GM21515 (cell line): ENCODE results near the gene DNAJA3.

ENCODE experiments used
- ATAC-seq: cut with Tn5 transposase; IDR thresholded peaks from one replicate; pipeline ENCODE4 v1.9.1; 2021; ENCODE audit not compliant: unreplicated experiment

The DNAJA3 gene

DNA sequence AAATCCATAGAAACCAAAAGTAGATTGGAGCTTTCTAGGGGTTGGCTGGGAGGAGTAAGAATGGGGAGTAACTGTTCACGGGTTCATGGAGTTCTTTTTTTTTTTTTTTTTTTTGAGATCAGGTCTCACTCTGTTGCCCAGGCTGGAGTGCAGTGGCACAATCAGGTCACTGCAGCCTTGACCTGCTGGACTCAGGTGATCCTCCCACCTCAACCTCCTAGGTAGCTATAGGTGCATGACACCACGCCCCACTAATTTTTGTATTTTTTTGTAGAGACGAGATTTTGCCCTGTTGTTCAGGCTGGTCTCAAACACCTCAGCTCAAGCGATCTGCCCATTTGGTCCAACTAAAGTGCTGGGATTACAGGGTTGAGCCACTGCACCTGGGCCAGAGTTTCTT lies 47.2 kb downstream of the DNAJA3 start:
- ATAC-seq: no peak

DNA sequence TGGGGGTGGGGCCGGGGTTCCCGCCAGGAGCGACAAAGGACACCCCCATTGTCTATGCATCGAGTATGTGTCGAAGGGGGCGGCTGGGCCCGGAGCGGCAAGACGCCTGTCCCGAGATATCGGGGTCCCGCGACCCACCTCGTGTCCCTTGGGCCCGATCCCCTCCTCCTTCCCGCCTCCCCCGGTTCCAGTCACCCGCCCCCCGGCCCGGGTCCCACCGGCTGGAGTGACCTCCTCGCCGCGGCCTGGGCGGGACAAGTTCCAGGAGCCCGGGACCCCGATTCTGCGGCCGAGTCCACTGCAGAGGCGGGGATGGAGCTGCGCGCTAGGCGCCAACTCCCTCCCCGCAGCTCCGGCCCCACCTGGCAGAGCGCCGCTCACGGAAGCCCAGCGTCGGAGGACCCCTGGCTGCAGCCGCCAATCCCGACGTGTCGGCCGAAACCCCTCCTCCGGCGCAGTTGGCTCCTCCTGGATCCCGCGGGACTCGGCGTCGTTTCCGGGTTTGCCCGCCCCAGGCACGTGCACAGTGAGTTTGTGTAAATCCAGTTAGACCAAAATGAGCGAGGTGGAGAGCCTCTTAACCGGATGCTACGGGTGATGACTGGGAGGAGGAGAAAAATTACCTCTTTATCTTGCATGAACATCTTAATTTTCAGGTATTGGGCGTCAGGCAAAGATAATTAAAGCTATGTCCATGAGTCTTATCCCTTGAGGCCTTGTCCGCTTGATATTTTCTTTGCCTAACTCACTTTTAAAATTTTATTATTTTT lies 48.7 kb downstream of the DNAJA3 start, which contains the start of gene NMRAL1:
Gene NMRAL1, minus strand, starts transcription at position 434 of the 770 bp plus-strand sequence. CDS start 493 bp downstream, outside the sequence.
- ATAC-seq: peak; percentile 45

DNA sequence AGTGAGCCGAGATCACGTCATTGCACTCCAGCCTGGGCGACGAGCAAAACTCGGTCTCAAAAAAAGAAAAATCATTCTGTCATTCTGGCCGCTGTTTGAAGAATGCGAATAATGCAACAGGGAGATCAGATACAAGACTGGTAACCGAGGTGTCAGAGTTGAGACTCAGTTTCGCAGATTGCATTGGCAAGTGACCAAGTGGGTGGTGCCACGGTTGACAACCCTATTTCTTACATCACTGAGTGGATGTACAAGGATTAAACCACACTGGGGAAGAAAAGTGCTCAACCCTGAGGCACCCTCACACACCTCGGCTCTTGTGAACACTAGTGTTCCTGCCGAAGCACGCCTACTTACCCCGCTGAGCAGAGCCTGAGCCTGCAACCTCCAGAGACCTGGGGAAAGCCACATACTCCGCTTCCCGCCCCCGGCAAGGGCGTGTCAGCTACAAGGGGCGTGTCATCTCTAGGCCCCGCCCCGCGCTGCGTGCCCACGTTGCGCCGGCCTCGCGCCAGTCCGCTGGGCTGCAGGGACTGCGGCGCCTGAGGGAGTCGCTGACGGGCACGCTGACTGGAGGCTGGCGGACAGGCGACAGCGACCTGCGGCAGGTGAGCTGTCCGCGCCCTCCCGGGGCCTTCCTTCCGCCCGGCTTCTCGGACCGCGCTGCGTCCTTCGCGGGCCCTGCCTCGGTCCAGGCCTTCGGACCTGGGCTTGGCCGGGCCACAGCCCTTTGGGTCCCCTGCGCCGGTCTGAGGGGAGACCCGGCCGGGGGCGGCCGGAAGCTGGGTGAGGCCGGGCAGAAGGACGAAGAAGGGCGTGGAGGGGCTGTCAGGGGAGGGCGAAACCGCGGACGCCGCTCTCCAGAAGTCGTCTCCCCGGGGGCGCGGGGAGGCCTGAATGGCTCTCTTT lies 50.5 kb downstream of the DNAJA3 start, which contains the start of gene HMOX2:
Gene HMOX2, plus strand, starts transcription at position 519 of the 909 bp plus-strand sequence. CDS start 29,127 bp downstream, outside the sequence.
- ATAC-seq: peak; percentile 75

DNA sequence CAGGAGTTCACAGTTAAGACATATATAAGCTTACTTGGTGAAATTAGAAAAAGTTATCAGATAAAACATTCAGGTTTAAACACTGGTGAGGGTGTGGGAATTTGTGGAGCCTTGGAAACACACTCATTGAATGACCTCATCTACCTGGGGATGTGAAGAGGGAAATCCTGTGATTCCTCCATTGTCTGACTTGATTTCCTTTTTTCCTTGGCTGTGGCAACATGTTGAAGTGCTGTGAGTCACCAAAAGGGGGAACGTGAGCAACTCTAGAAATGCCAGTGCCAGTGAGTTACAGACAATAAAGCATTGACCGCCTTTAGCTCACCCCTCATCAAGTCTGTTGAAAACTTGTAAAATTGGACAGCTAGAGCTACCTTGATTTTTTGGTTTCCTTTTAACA lies 52.3 kb downstream of the DNAJA3 start:
- no peak for ATAC-seq

DNA sequence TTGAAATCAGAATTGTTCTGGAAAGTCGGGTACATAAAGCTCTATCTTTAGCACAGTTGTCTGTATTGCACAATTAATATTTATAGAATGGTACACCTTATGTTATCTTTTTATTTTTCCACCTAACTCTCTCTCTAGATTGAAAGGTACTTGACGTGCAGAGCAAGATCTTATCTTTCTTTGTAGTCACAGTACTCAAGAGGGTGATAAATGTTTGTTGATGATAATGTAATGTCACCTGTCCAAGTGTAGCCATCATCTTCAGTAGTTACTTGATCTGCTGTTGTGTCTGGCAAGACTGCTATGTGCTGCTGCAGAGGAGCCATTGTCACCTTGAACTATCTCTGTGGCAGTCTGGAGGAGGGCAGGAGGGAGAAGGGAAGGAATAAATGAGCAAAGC lies 55.9 kb downstream of the DNAJA3 start:
- no peak for ATAC-seq

DNA sequence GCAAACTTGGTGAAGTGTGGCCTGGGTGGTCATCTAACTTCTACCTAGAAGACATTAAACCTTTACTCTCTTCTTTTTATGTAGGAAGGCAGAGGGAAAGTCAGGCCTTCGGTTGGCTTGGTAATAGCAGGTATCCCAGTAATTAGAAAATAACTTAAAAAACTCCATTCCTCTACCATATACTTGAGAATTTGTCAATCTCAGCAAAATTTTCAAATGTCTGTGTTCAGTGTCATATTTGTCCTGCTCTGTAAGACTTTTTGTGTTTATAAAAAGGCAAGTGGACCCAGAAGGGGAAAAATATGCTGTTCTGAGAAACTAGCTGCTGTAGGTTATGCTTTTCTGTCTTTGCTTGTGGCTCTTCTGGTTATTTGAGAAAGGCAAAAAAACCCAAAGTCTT lies 56.3 kb downstream of the DNAJA3 start:
- no peak for ATAC-seq

DNA sequence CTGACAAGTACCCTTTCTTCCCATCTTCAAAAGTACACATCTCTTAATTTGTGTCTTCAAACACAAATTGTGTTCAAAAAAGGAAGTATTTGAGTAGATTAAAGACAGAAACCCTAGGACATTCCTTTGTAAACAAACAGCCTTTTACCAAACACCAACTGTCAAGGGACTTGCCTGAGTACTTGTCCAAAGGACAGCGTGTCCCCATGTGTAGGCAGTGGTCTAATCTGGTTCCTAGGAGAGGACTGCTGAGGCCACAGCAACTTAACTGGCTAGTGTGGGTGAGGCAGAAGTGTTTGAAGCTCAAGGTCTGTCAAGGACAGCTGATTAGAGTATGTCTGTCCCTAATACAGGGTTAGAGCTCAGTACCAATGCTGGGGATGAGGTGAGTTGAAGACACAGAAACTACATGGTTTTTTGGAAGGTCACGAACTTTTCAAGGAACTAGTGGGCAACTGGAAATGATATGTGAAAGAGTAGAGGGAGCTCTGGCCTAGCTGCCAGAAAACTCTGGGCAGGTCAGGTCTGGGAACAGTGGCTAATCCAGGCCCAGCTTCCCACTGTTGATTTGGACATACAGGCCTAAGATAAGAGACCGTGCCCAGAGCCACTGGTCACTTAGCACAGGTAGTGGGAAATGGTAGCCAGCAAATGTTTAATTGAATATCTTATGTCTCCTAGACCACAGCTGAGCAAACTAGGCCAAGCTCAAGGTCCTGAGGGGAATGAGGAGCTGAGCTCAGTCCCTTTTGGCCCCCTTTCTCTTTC lies 60.6 kb downstream of the DNAJA3 start:
- ATAC-seq: no peak

DNA sequence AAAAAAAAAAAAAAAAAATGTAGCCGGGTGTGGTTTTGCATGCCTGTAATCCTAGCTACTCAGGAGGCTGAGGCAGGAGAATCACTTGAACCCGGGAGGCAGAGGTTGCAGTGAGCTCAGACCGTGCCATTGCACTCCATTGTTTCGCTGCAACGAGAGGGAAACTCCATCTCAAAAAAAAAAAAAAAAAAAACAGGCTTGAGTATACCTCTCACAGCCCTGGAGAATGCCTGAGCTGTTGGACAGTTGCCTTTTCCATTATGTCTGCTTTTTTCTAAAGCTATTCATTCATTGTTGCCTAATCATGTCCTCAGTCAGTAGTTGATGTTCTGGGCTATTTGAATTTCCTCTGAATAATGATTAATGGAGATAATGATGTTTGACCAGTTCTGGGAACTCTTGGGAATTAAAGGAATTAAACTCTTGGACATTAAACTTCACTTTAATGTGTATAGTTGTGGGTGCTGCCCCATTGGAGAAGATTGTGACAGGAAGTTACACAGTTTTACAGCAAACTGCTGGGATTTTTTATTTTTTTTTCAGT lies 62.4 kb downstream of the DNAJA3 start:
- ATAC-seq: no peak

DNA sequence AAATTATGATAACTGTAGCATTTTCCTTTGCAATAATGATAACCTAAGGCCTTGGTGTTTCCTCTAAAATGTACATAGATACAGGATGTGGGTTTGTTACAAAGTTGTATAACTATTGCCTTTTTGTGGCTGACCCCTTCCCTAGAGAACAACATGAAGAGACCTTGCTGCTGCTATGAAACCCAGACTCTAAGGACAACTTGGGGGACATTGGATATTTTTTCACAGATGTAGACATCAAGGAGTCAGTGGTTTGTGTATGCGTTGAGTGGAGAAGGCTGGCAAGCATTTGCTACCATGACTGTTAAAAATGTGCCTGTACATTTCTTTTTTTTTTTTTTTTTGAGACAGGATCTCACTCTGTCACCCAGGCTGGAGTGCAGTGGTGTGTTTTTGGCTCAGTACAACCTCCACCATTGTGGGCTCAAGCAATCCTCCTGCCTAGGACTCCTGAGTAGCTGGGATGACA lies 62.9 kb downstream of the DNAJA3 start:
- no peak for ATAC-seq

DNA sequence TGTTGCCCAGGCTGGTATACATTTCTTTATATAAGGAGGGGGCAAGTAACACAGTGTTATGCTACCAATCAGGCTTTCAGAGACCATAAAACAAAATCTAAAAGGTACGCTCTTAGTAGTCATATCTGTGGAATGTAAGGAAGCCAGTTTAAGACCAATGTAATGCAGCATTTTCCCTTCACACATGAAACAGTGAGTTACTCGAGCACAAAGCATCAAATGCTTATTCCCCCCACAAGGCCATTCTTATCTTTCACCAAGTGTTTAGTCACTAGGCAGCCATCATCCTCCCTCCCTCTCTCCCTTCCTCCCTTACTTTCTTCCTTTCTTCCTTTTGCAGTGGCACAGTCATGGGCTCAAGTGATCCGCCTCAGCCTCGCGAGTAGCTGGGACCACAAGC lies 63.4 kb downstream of the DNAJA3 start:
- ATAC-seq: no peak

DNA sequence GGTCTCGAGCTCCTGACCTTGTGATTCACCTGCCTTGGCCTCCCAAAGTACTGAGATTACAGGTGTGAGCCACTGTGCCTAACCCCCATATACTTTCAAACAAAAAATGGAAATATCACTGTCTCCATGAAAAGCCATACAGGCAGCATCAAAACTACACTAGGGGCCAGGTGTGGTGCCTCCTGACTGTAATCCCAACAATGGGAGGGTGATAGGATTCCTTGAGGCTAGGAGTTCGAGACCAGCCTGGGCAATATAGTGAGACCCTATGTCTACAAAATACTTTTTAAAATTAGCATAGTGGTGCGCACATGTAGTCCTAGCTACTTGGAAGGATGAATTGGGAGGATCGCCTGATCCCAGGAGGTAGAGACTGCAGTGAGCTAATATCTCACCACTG lies 66.2 kb downstream of the DNAJA3 start:
- no peak for ATAC-seq

DNA sequence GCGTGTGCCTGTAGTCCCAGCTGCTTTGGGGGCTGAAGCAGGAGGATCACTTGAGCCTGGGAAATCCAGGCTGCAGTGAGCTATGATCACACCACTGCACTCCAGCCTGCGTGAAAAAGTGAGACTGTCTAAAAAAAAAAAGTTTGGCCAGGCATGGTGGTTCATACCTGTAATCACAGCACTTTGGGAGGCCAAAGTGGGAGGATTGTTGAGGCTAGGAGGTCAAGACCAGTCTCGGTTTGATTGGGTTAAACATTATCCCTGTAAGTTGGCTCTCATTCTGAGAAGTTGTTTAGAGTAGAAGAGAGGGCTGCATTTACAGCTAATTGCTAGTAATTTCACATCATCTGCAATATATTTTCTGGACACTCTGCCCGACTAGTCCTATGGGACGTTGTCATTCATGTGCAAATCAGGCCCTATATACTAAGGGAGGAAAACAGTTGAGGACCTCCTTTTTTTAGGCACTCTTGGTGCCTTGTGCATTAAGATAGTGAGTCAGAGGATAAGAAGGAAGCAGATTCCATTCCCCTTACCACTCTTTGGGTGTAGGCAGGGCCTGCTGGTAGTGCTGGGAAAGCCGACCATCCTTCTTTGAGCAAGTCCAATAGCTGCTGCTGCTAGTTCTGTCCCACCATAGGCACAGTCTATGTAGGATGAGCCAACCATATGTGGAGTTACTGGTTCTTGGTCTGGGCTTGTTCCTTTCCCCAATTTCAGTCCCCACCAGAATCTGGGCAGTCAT lies 69.2 kb downstream of the DNAJA3 start:
- no peak for ATAC-seq

DNA sequence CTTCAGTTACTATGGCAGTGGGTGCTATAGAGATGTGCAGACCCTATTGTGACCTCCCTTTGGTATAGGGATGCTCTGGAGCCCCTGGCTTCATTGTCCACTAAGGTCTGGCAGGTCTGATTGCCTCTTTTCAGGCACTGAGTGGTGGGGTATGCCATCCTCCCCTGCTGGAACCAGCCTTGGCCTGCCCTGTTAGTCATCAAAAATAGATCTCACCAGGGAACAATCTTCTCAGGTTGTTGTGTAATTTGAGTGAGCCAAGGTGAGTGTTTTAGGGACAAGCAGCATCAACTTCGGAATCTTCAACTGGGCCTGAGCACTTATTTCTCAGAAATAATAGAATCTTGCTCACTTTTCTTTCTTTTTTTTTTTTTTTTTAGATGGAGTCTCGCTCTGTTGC lies 70.1 kb downstream of the DNAJA3 start:
- ATAC-seq: no peak

DNA sequence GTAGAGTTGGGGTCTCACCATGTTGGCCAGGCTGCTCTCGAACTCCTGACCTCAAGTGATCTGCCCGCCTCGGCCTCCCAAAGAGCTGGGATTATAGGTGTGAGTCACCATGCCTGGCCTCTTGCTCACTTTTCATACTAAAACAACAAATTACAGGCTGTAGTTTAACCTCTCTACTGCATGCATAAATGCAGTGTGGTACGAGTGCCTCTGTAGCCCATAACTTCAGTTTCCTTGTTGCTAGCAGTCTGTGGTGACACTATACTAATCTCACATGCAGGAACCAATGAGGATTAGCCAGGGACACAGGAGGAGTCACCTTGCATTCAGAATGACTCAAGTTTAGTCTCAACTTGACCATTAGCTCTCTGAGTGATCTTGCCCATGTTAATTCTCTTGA lies 70.6 kb downstream of the DNAJA3 start:
- ATAC-seq: no peak

DNA sequence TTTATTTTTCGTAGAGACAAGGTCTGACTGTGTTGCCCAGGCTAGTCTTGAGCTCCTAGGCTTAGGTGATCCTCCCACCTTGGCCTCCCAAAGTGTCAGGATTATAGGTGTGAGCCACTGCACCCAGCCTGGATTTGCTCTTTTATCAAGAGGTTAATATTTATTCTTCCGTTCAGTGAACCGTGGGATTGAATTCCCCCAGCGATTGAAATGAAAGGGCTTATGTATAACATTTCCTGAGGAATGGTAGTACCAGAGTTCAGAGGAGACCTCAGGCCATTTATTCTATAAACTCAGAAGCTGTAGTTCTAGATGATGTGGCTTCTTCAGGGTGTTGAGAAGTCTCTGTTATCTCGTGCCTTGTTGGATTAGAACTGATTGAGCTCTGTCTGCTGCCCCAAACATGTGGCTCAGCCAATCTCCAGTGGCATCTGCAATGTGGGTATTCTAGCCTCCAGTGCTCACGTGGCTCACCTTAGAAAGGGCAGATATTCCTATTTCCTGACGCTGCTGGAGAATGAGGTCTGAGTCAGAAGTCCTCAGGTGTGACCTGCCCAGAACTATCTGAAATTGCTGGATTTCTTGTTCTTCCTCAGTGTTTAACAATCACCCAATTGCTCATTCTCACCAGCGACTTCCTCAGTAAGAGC lies 73.0 kb downstream of the DNAJA3 start:
- no peak for ATAC-seq

DNA sequence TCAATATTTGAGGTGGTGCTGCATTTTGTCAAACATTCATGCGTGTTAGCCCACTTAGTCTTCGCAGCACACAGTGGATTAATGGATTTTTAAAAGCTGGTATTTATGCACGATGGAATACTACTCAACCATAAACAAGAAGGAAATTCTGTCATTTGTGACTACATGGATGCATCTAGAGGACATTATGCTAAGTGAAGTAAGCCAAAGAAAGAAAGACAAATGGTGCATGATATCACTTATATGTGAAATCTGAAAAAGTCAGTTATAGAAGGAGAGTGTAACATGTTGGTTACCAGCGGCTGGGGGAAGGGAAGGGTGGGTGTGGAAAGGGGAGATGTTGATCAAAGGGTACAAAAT lies 73.5 kb downstream of the DNAJA3 start:
- ATAC-seq: no peak

DNA sequence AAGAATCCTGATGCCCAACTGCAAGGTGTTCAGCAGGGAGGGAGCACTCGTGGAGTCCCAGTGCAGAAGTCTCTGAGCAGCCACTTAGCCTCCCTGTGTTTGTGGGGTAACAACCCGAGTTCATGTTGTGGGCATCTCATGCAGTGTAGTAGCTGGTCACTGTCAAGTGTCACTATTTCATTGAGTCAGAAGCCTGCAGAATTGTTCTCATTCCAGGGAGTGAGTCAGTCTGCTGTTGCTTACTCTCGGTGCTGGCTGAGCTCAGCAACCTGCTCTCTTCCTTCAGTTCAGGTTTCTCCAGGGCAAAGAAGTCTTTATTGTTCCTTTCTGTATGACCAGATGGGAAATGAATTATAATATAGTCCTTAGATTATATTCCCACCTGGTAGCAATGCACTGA lies 74.6 kb downstream of the DNAJA3 start:
- ATAC-seq: no peak

DNA sequence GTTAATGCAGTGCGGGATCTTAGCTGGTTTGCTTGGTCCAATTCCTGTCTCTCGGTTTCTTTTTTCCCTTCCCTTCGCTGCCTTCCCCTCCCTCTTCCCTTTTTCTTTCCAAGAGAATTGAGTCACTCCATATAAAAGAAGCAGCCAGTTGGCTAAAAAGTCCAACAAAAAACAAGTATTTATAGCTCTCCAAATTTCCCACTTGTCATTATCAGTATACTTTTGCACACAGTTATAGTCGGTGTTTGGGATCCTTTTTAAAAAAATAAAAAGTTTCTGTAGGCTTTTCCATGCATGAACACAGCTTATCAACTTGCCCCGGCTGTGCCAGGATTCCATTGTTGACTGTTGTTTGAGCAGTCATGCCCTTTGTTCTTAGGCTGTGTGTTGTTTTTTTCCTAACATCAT lies 75.4 kb downstream of the DNAJA3 start:
- no peak for ATAC-seq

DNA sequence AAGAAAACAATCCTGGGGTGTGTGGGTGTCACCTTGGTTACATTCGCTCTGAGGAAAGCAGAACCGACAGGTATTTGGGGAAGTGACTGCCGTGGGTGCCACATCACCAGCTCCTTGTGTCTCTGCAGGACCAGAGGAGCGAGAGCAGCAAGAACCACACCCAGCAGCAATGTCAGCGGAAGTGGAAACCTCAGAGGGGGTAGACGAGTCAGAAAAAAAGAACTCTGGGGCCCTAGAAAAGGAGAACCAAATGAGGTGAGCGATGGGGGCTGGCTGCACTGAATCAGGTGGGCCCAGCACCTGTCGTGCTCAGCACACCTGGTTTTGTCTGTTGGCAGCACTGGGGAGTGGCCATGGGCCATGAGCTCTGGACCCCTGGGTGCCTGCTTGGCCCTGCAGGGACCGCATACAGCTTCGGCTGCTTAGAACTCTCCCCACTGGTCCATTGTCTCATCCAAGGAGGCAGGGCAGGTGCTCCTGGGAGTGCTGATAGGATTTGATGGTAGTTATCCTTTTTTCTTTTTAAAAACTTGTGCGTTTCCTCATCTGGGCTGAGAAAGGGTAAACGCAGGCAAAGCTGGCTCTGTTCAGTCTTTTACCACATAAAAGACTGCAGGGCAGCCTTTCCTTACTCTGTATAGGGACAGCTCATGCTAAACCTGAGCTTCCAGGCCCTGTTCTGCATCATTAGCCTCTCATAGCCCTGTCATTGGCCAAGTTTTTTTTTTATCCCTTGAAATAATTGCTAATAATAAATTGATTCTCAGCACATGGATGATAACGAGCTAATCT lies 79.9 kb downstream of the DNAJA3 start:
- ATAC-seq: peak; percentile 78
